Measurements from ENCODE around the gene CASP9.
A peak's percentile ranks its signal among the peaks of the same experiment; 100 is the strongest.

CASP9 gene

GRCh38 chr1:15526021-15526489 is 2.0 kb upstream of the CASP9 start:
- peaks cover 4 to 15% of the 10 kb centered on the region in 2 experiments for H3K36me3 ChIP-seq (ENCODE audit: control insufficient read depth in 1 of 2, insufficient read depth in 2 of 2, low read depth in 1 of 2, low read length in 2 of 2)
- DNase-seq = no peak

GRCh38 chr1:15525050-15526020 is 1.3 kb upstream of the CASP9 start:
- Histone ChIP-seq H2BK15ac (ENCODE audit: low read depth, poor library complexity, severe bottlenecking) (no peak overlapping the region), H3K27ac (ENCODE audit: low read length, poor library complexity, severe bottlenecking) (peak overlapping the region; percentile 71), H2AK5ac (ENCODE audit: low read length, severe bottlenecking) (no peak overlapping the region), H3K4ac (ENCODE audit: low read depth in 1 of 2, low read length in 2 of 2) (peak overlapping the region in 1 of 2 experiments; percentile 44), H3K4me2 (ENCODE audit: low read length, poor library complexity, severe bottlenecking) (peak overlapping the region; percentile 98), H3K9me3 (ENCODE audit: control insufficient read depth, low read length) (no peaks in the 10 kb centered on the region), H4K8ac (ENCODE audit: low read length) (no peak overlapping the region), H3K9ac (ENCODE audit: low read length) (peak overlapping the region; percentile 97), H3K18ac (ENCODE audit: low read depth in 1 of 2, low read length in 2 of 2) (peak overlapping the region in 1 of 2 experiments; percentile 67), H3K36me3 (ENCODE audit: control insufficient read depth in 1 of 2, insufficient read depth in 2 of 2, low read depth in 1 of 2, low read length in 2 of 2) (peaks cover 0 to 9% of the 10 kb centered on the region in 2 experiments), H4K91ac (ENCODE audit: low read length) (no peak overlapping the region), H3K14ac (ENCODE audit: low read length in 2 of 2) (no peak overlapping the region), H3K79me1 (replicated peaks; ENCODE audit: low read length, poor library complexity, severe bottlenecking) (peaks cover 13% of the 10 kb centered on the region), H3K23ac (ENCODE audit: low read length in 2 of 2) (no peak overlapping the region), H2AFZ (ENCODE audit: low read depth, low read length) (peak overlapping the region; percentile 94), H3K4me1 (ENCODE audit: control insufficient read depth, insufficient read depth, low read depth, low read length) (peaks cover 6% of the 10 kb centered on the region), H2BK5ac (ENCODE audit: low read depth, low read length, poor library complexity, severe bottlenecking) (peak overlapping the region; percentile 53), H2BK120ac (ENCODE audit: low read depth, low read length) (no peak overlapping the region), H2BK12ac (ENCODE audit: low read length in 2 of 2) (no peak overlapping the region), H3K27me3 (ENCODE audit: control insufficient read depth in 1 of 2, insufficient read depth in 1 of 2, low read length in 2 of 2) (no peaks in the 10 kb centered on the region), H3K4me3 (ENCODE audit: insufficient read depth in 1 of 2, low read depth in 1 of 2, low read length in 2 of 2) (peak overlapping the region; percentile 60 to 98)
- DNase-seq = no peak
- 3% methylated on average over 34 of the region's 40 CpGs for WGBS

More at GRCh38 chr1:15526021-15526489, 2.0 kb upstream of the CASP9 start:
- Histone ChIP-seq H4K91ac (ENCODE audit: low read length) (no peak overlapping the region), H3K9me3 (ENCODE audit: control insufficient read depth, low read length) (no peaks in the 10 kb centered on the region), H3K4me3 (ENCODE audit: insufficient read depth in 1 of 2, low read depth in 1 of 2, low read length in 2 of 2) (peak overlapping the region in 1 of 2 experiments; percentile 98), H2BK12ac (ENCODE audit: low read length in 2 of 2) (no peak overlapping the region), H3K9ac (ENCODE audit: low read length) (peak overlapping the region; percentile 97), H2BK120ac (ENCODE audit: low read depth, low read length) (no peak overlapping the region), H4K8ac (ENCODE audit: low read length) (no peak overlapping the region), H3K27me3 (ENCODE audit: control insufficient read depth in 1 of 2, insufficient read depth in 1 of 2, low read length in 2 of 2) (no peaks in the 10 kb centered on the region), H3K4ac (ENCODE audit: low read depth in 1 of 2, low read length in 2 of 2) (no peak overlapping the region), H3K23ac (ENCODE audit: low read length in 2 of 2) (no peak overlapping the region), H2BK15ac (ENCODE audit: low read depth, poor library complexity, severe bottlenecking) (no peak overlapping the region), H3K4me2 (ENCODE audit: low read length, poor library complexity, severe bottlenecking) (peak overlapping the region; percentile 60), H2AK5ac (ENCODE audit: low read length, severe bottlenecking) (no peak overlapping the region), H3K27ac (ENCODE audit: low read length, poor library complexity, severe bottlenecking) (peak overlapping the region; percentile 45), H3K14ac (ENCODE audit: low read length in 2 of 2) (no peak overlapping the region), H2BK5ac (ENCODE audit: low read depth, low read length, poor library complexity, severe bottlenecking) (no peak overlapping the region), H3K4me1 (ENCODE audit: control insufficient read depth, insufficient read depth, low read depth, low read length) (peaks cover 6% of the 10 kb centered on the region), H2AFZ (ENCODE audit: low read depth, low read length) (no peak overlapping the region), H3K79me1 (replicated peaks; ENCODE audit: low read length, poor library complexity, severe bottlenecking) (peaks cover 15% of the 10 kb centered on the region), H3K18ac (ENCODE audit: low read depth in 1 of 2, low read length in 2 of 2) (no peak overlapping the region)
- 0% methylated on average over 6 of the region's 9 CpGs for WGBS

- Histone ChIP-seq H3K4me3 (ENCODE audit: insufficient read depth in 1 of 2, low read depth in 1 of 2, low read length in 2 of 2) (peak overlapping the region; percentile 74 to 82), H3K79me1 (replicated peaks; ENCODE audit: low read length, poor library complexity, severe bottlenecking) (peaks cover 16% of the 10 kb centered on the region), H2BK12ac (ENCODE audit: low read length in 2 of 2) (peak overlapping the region; percentile 18 to 100), H3K4ac (ENCODE audit: low read depth in 1 of 2, low read length in 2 of 2) (peak overlapping the region; percentile 46 to 94), H2BK15ac (ENCODE audit: low read depth, poor library complexity, severe bottlenecking) (peak overlapping the region; percentile 100), H3K14ac (ENCODE audit: low read length in 2 of 2) (peak overlapping the region in 1 of 2 experiments; percentile 98), H4K91ac (ENCODE audit: low read length) (peak overlapping the region; percentile 95), H2BK5ac (ENCODE audit: low read depth, low read length, poor library complexity, severe bottlenecking) (peak overlapping the region; percentile 90), H2BK120ac (ENCODE audit: low read depth, low read length) (peak overlapping the region; percentile 86), H3K18ac (ENCODE audit: low read depth in 1 of 2, low read length in 2 of 2) (peak overlapping the region; percentile 85 to 100), H2AK5ac (ENCODE audit: low read length, severe bottlenecking) (no peak overlapping the region), H3K36me3 (ENCODE audit: control insufficient read depth in 1 of 2, insufficient read depth in 2 of 2, low read depth in 1 of 2, low read length in 2 of 2) (peaks cover 0 to 5% of the 10 kb centered on the region in 2 experiments), H3K9me3 (ENCODE audit: control insufficient read depth, low read length) (no peaks in the 10 kb centered on the region), H3K27me3 (ENCODE audit: control insufficient read depth in 1 of 2, insufficient read depth in 1 of 2, low read length in 2 of 2) (no peaks in the 10 kb centered on the region), H3K4me1 (ENCODE audit: control insufficient read depth, insufficient read depth, low read depth, low read length) (peaks cover 6% of the 10 kb centered on the region), H3K9ac (ENCODE audit: low read length) (peak overlapping the region; percentile 92), H3K4me2 (ENCODE audit: low read length, poor library complexity, severe bottlenecking) (no peak overlapping the region), H3K27ac (ENCODE audit: low read length, poor library complexity, severe bottlenecking) (peak overlapping the region; percentile 94), H3K23ac (ENCODE audit: low read length in 2 of 2) (no peak overlapping the region), H4K8ac (ENCODE audit: low read length) (peak overlapping the region; percentile 86), H2AFZ (ENCODE audit: low read depth, low read length) (peak overlapping the region; percentile 94)
- WGBS = under 1% methylated on average over 62 of the region's 88 CpGs
- DNase-seq = peak; percentile 98
These were observed 451 bp upstream of the CASP9 start for GRCh38 chr1:15524283-15525049.
